ENCODE results near the gene INPP4A.

Gene INPP4A

GRCh38 chr2:98535971-98536677 lies 91.5 kb downstream of the INPP4A start:
- H3K4me1 ChIP-seq (ENCODE audit: control insufficient read depth in 5 of 5, insufficient read depth in 5 of 5, low read length in 5 of 5): peaks cover 0 to 5% (median 0%) of the 10 kb centered on the region in 5 donors
- no peaks in the 10 kb centered on the region for H3K9me3 ChIP-seq (ENCODE audit: control insufficient read depth in 5 of 5, low read length in 5 of 5)
- H3K36me3 ChIP-seq (ENCODE audit: control insufficient read depth in 5 of 5, insufficient read depth in 5 of 5, low read length in 5 of 5): peaks cover 12 to 64% (median 49%) of the 10 kb centered on the region in 5 donors
- no peaks in the 10 kb centered on the region for H3K27me3 ChIP-seq (ENCODE audit: control insufficient read depth in 5 of 5, insufficient read depth in 4 of 5, low read length in 5 of 5)
- H3K9ac ChIP-seq (ENCODE audit: low read length in 5 of 5): no peak overlapping the region
- no peak overlapping the region for H3K4me3 ChIP-seq (ENCODE audit: low read depth in 1 of 5, low read length in 5 of 5)
- H3K27ac ChIP-seq (ENCODE audit: low read depth, low read length): no peak overlapping the region

GRCh38 chr2:98537390-98538126 lies 92.9 kb downstream of the INPP4A start:
- no peaks in the 10 kb centered on the region for H3K9me3 ChIP-seq (ENCODE audit: control insufficient read depth in 5 of 5, low read length in 5 of 5)
- peaks cover 0 to 10% (median 0%) of the 10 kb centered on the region in 5 donors for H3K4me1 ChIP-seq (ENCODE audit: control insufficient read depth in 5 of 5, insufficient read depth in 5 of 5, low read length in 5 of 5)
- H3K9ac ChIP-seq (ENCODE audit: low read length in 5 of 5): no peak overlapping the region
- no peak overlapping the region for H3K27ac ChIP-seq (ENCODE audit: low read depth, low read length)
- peaks cover 12 to 72% (median 49%) of the 10 kb centered on the region in 5 donors for H3K36me3 ChIP-seq (ENCODE audit: control insufficient read depth in 5 of 5, insufficient read depth in 5 of 5, low read length in 5 of 5)
- H3K4me3 ChIP-seq (ENCODE audit: low read depth in 1 of 5, low read length in 5 of 5): no peak overlapping the region
- H3K27me3 ChIP-seq (ENCODE audit: control insufficient read depth in 5 of 5, insufficient read depth in 4 of 5, low read length in 5 of 5): no peaks in the 10 kb centered on the region

GRCh38 chr2:98538280-98539041 lies 93.8 kb downstream of the INPP4A start:
- Histone ChIP-seq H3K4me1 (ENCODE audit: control insufficient read depth in 5 of 5, insufficient read depth in 5 of 5, low read length in 5 of 5) (peaks cover 0 to 10% (median 0%) of the 10 kb centered on the region in 5 donors), H3K27me3 (ENCODE audit: control insufficient read depth in 5 of 5, insufficient read depth in 4 of 5, low read length in 5 of 5) (no peaks in the 10 kb centered on the region), H3K27ac (ENCODE audit: low read depth, low read length) (no peak overlapping the region), H3K4me3 (ENCODE audit: low read depth in 1 of 5, low read length in 5 of 5) (no peak overlapping the region), H3K9ac (ENCODE audit: low read length in 5 of 5) (no peak overlapping the region), H3K9me3 (ENCODE audit: control insufficient read depth in 5 of 5, low read length in 5 of 5) (no peaks in the 10 kb centered on the region), H3K36me3 (ENCODE audit: control insufficient read depth in 5 of 5, insufficient read depth in 5 of 5, low read length in 5 of 5) (peaks cover 12 to 71% (median 53%) of the 10 kb centered on the region in 5 donors)

- Histone ChIP-seq H3K27me3 (ENCODE audit: control insufficient read depth in 5 of 5, insufficient read depth in 4 of 5, low read length in 5 of 5) (no peaks in the 10 kb centered on the region), H3K4me1 (ENCODE audit: control insufficient read depth in 5 of 5, insufficient read depth in 5 of 5, low read length in 5 of 5) (peaks cover 0 to 10% (median 0%) of the 10 kb centered on the region in 5 donors), H3K9me3 (ENCODE audit: control insufficient read depth in 5 of 5, low read length in 5 of 5) (no peaks in the 10 kb centered on the region), H3K4me3 (ENCODE audit: low read depth in 1 of 5, low read length in 5 of 5) (no peak overlapping the region), H3K36me3 (ENCODE audit: control insufficient read depth in 5 of 5, insufficient read depth in 5 of 5, low read length in 5 of 5) (peaks cover 12 to 72% (median 58%) of the 10 kb centered on the region in 5 donors), H3K27ac (ENCODE audit: low read depth, low read length) (no peak overlapping the region), H3K9ac (ENCODE audit: low read length in 5 of 5) (no peak overlapping the region)
These were observed 94.5 kb downstream of the INPP4A start for GRCh38 chr2:98539056-98539735.

GRCh38 chr2:98540536-98540935 lies 95.9 kb downstream of the INPP4A start:
- Histone ChIP-seq H3K9me3 (ENCODE audit: control insufficient read depth in 5 of 5, low read length in 5 of 5) (no peaks in the 10 kb centered on the region), H3K36me3 (ENCODE audit: control insufficient read depth in 5 of 5, insufficient read depth in 5 of 5, low read length in 5 of 5) (peaks cover 14 to 80% (median 69%) of the 10 kb centered on the region in 5 donors), H3K4me1 (ENCODE audit: control insufficient read depth in 5 of 5, insufficient read depth in 5 of 5, low read length in 5 of 5) (peaks cover 0 to 10% (median 0%) of the 10 kb centered on the region in 5 donors)

GRCh38 chr2:98541489-98541888 lies 96.8 kb downstream of the INPP4A start:
- peaks cover 0 to 10% (median 0%) of the 10 kb centered on the region in 5 donors for H3K4me1 ChIP-seq (ENCODE audit: control insufficient read depth in 5 of 5, insufficient read depth in 5 of 5, low read length in 5 of 5)
- no peak overlapping the region for H3K4me3 ChIP-seq (ENCODE audit: low read depth in 1 of 5, low read length in 5 of 5)
- no peaks in the 10 kb centered on the region for H3K27me3 ChIP-seq (ENCODE audit: control insufficient read depth in 5 of 5, insufficient read depth in 4 of 5, low read length in 5 of 5)
- H3K36me3 ChIP-seq (ENCODE audit: control insufficient read depth in 5 of 5, insufficient read depth in 5 of 5, low read length in 5 of 5): peaks cover 9 to 82% (median 71%) of the 10 kb centered on the region in 5 donors
- H3K9me3 ChIP-seq (ENCODE audit: control insufficient read depth in 5 of 5, low read length in 5 of 5): no peaks in the 10 kb centered on the region
- no peak overlapping the region for H3K27ac ChIP-seq (ENCODE audit: low read depth, low read length)
- H3K9ac ChIP-seq (ENCODE audit: low read length in 5 of 5): no peak overlapping the region

More at GRCh38 chr2:98540536-98540935, 95.9 kb downstream of the INPP4A start:
- Histone ChIP-seq H3K4me3 (ENCODE audit: low read depth in 1 of 5, low read length in 5 of 5) (no peak overlapping the region), H3K27me3 (ENCODE audit: control insufficient read depth in 5 of 5, insufficient read depth in 4 of 5, low read length in 5 of 5) (no peaks in the 10 kb centered on the region), H3K9ac (ENCODE audit: low read length in 5 of 5) (no peak overlapping the region), H3K27ac (ENCODE audit: low read depth, low read length) (no peak overlapping the region)

GRCh38 chr2:98541906-98542305 lies 97.2 kb downstream of the INPP4A start:
- H3K9me3 ChIP-seq (ENCODE audit: control insufficient read depth in 5 of 5, low read length in 5 of 5): no peaks in the 10 kb centered on the region
- H3K4me3 ChIP-seq (ENCODE audit: low read depth in 1 of 5, low read length in 5 of 5): no peak overlapping the region
- no peak overlapping the region for H3K9ac ChIP-seq (ENCODE audit: low read length in 5 of 5)
- H3K27me3 ChIP-seq (ENCODE audit: control insufficient read depth in 5 of 5, insufficient read depth in 4 of 5, low read length in 5 of 5): no peaks in the 10 kb centered on the region
- no peak overlapping the region for H3K27ac ChIP-seq (ENCODE audit: low read depth, low read length)
- H3K36me3 ChIP-seq (ENCODE audit: control insufficient read depth in 5 of 5, insufficient read depth in 5 of 5, low read length in 5 of 5): peaks cover 8 to 85% (median 75%) of the 10 kb centered on the region in 5 donors
- H3K4me1 ChIP-seq (ENCODE audit: control insufficient read depth in 5 of 5, insufficient read depth in 5 of 5, low read length in 5 of 5): peaks cover 0 to 10% (median 0%) of the 10 kb centered on the region in 5 donors

- peaks cover 8 to 85% (median 76%) of the 10 kb centered on the region in 5 donors for H3K36me3 ChIP-seq (ENCODE audit: control insufficient read depth in 5 of 5, insufficient read depth in 5 of 5, low read length in 5 of 5)
- H3K4me3 ChIP-seq (ENCODE audit: low read depth in 1 of 5, low read length in 5 of 5): no peak overlapping the region
- H3K27ac ChIP-seq (ENCODE audit: low read depth, low read length): no peak overlapping the region
- no peaks in the 10 kb centered on the region for H3K27me3 ChIP-seq (ENCODE audit: control insufficient read depth in 5 of 5, insufficient read depth in 4 of 5, low read length in 5 of 5)
- no peak overlapping the region for H3K9ac ChIP-seq (ENCODE audit: low read length in 5 of 5)
- H3K9me3 ChIP-seq (ENCODE audit: control insufficient read depth in 5 of 5, low read length in 5 of 5): no peaks in the 10 kb centered on the region
- H3K4me1 ChIP-seq (ENCODE audit: control insufficient read depth in 5 of 5, insufficient read depth in 5 of 5, low read length in 5 of 5): peaks cover 0 to 6% (median 0%) of the 10 kb centered on the region in 5 donors
These were observed 98.6 kb downstream of the INPP4A start for GRCh38 chr2:98543214-98543613.

GRCh38 chr2:98543842-98544241 lies 99.2 kb downstream of the INPP4A start:
- Histone ChIP-seq H3K27ac (ENCODE audit: low read depth, low read length) (no peak overlapping the region), H3K9ac (ENCODE audit: low read length in 5 of 5) (no peak overlapping the region), H3K27me3 (ENCODE audit: control insufficient read depth in 5 of 5, insufficient read depth in 4 of 5, low read length in 5 of 5) (no peaks in the 10 kb centered on the region), H3K4me1 (ENCODE audit: control insufficient read depth in 5 of 5, insufficient read depth in 5 of 5, low read length in 5 of 5) (peaks cover 0 to 5% (median 0%) of the 10 kb centered on the region in 5 donors), H3K9me3 (ENCODE audit: control insufficient read depth in 5 of 5, low read length in 5 of 5) (no peaks in the 10 kb centered on the region), H3K4me3 (ENCODE audit: low read depth in 1 of 5, low read length in 5 of 5) (no peak overlapping the region), H3K36me3 (ENCODE audit: control insufficient read depth in 5 of 5, insufficient read depth in 5 of 5, low read length in 5 of 5) (peaks cover 3 to 85% (median 73%) of the 10 kb centered on the region in 5 donors)
